K562 (cell line): Measurements from ENCODE around the gene ARL14. TPM values are rescaled to one million over a fixed set of nuclear protein-coding genes. Genes with fewer than 3 reads are reported as not detected.
A peak's percentile ranks its signal among the peaks of the same experiment; 100 is the strongest.

ENCODE experiments used
- ATAC-seq: fragments of 200-7000 bp; cut with Tn5 transposase; 3 replicates; pipeline ENCODE4 v1.9.1; 2020; ENCODE audit warnings: moderate library complexity
- BruUV-seq: library from RNA; stranded (reverse); fragments of 400-500 nt; replicated peaks from 2 replicates; lab custom pipeline; 2021; lab: Mats Ljungman, UMichigan
- CTCF ChIA-PET: fragments of 300-600 bp; formaldehyde crosslinking; extraction: SDS; loops from one replicate; lab custom pipeline; 2021; ENCODE audit warnings: low intra/inter-chr PET ratio; lab: Yijun Ruan, JAX
- POLR2A ChIA-PET: fragments of 300-600, 350-650 bp; sonication (Branson Sonifier 250); formaldehyde crosslinking; extraction: SDS; loops from one replicate; lab custom pipeline; 2021; ENCODE audit warnings: antibody characterized with exemption, inconsistent platforms; lab: Yijun Ruan, JAX
- DNase-seq, 4 experiments: peaks; one replicate each; pipeline versions ENCODE4 v3.0.0 to v3.0.0-alpha.2; 2011 to 2018; ENCODE audit warnings: low spot score in 3 of 4, mixed read lengths in 3 of 4; ENCODE audit errors: extremely low read depth in 1 of 4
- FAIRE-seq: peaks from 2 replicates; lab custom pipeline; 2011; peaks lifted over from hg19 to GRCh38; lab: Jason Lieb, UNC
- H2AFZ ChIP-seq: 2 replicates; pipeline ENCODE4 v1.6.0; 2011; ENCODE audit warnings: low read depth, low read length, control low read depth, inconsistent platforms
- H3K27ac ChIP-seq: fragments of 200-600 bp; 3 replicates; pipeline ENCODE4 v1.8.0; 2011; ENCODE audit warnings: low read depth, mild to moderate bottlenecking, control low read depth, inconsistent platforms, low read length, moderate library complexity, mixed read lengths; ENCODE audit errors: extremely low read depth
- H3K27me3 ChIP-seq, 2 experiments: fragments of 300-600 bp in 1 of 2; 2 replicates in 1 of 2; 3 replicates in 1 of 2; pipeline versions ENCODE4 v1.6.0 to v1.8.0; 2011; ENCODE audit warnings: inconsistent platforms in 2 of 2, low read length in 2 of 2, mild to moderate bottlenecking in 1 of 2, mixed read lengths in 1 of 2, moderate library complexity in 1 of 2; ENCODE audit not compliant: control insufficient read depth in 2 of 2, insufficient read depth in 2 of 2
- H3K36me3 ChIP-seq: fragments of 300-600 bp; 3 replicates; pipeline ENCODE4 v1.8.0; 2011; ENCODE audit warnings: mild to moderate bottlenecking, low read length, inconsistent platforms; ENCODE audit not compliant: control insufficient read depth, insufficient read depth
- H3K4me1 ChIP-seq, 2 experiments: fragments of 200-600 bp in 1 of 2; replicated peaks in 1 of 2; 2 replicates in 1 of 2; 3 replicates in 1 of 2; pipeline versions ENCODE4 v1.5.1 to v1.8.0; 2011; ENCODE audit warnings: inconsistent platforms in 2 of 2, low read length in 2 of 2, mild to moderate bottlenecking in 1 of 2, mixed read lengths in 1 of 2, moderate library complexity in 1 of 2; ENCODE audit not compliant: control insufficient read depth in 2 of 2, insufficient read depth in 2 of 2
- H3K4me2 ChIP-seq: 2 replicates; pipeline ENCODE4 v1.6.1; 2011; ENCODE audit warnings: low read length, control low read depth, inconsistent platforms, mixed read lengths; ENCODE audit not compliant: insufficient read depth
- H3K4me3 ChIP-seq: fragments of 200-600 bp; sonication (generic), shearing (Covaris generic); 2 replicates; pipeline ENCODE4 v1.5.1; 2016; ENCODE audit warnings: control low read depth, inconsistent platforms
- H3K79me2 ChIP-seq: fragments of 200-600 bp; 3 replicates; pipeline ENCODE4 v1.8.0; 2011; ENCODE audit warnings: low read length, inconsistent platforms; ENCODE audit not compliant: control insufficient read depth, insufficient read depth
- H3K9ac ChIP-seq, 2 experiments: 2 replicates each; pipeline versions ENCODE4 v1.6.0 to v1.6.1; 2011; ENCODE audit warnings: low read depth in 2 of 2, low read length in 2 of 2, control low read depth in 1 of 2, inconsistent platforms in 1 of 2, mild to moderate bottlenecking in 1 of 2, mixed read lengths in 1 of 2; ENCODE audit not compliant: insufficient read depth in 1 of 2
- H3K9me1 ChIP-seq: one replicate; pipeline ENCODE4 v1.6.0; 2011; ENCODE audit warnings: inconsistent platforms, mild to moderate bottlenecking, low read length, moderate library complexity; ENCODE audit not compliant: control insufficient read depth, insufficient read depth
- H3K9me3 ChIP-seq: replicated peaks from 2 replicates; pipeline ENCODE4 v1.5.1; 2011; ENCODE audit warnings: low read depth, low read length, inconsistent platforms; ENCODE audit not compliant: control insufficient read depth, insufficient read depth
- H4K20me1 ChIP-seq: replicated peaks from 2 replicates; pipeline ENCODE4 v1.6.1; 2011; ENCODE audit warnings: low read length, inconsistent platforms, mixed read lengths; ENCODE audit not compliant: control insufficient read depth, insufficient read depth
- DPF2 ChIP-seq: fragments of 450-650 bp; IDR thresholded peaks from 2 replicates; pipeline ENCODE4 v1.6.1; 2016
- ELK3 ChIP-seq: fragments of 450-650 bp; formaldehyde crosslinking; IDR thresholded peaks from 2 replicates; pipeline ENCODE4 v1.4.0; 2020; ENCODE audit warnings: mild to moderate bottlenecking
- HMBOX1 ChIP-seq: sonication (generic); IDR thresholded peaks from 2 replicates; pipeline ENCODE4 v1.6.1; 2016
- MIER1 ChIP-seq: fragments of 450-650 bp; IDR thresholded peaks from 2 replicates; pipeline ENCODE4 v1.6.1; 2016; ENCODE audit warnings: antibody characterized with exemption, mild to moderate bottlenecking, low read depth
- NR2C2 ChIP-seq, 2 experiments: fragments of 200-800 bp in 1 of 2; sonication (Bioruptor generic) in 1 of 2; sonication (generic) in 1 of 2; formaldehyde crosslinking in 1 of 2; IDR thresholded peaks; 2 replicates each; pipeline versions ENCODE4 v1.6.1 to v1.8.0; 2016 to 2022; ENCODE audit warnings: mild to moderate bottlenecking in 1 of 2, missing compliant biosample characterization in 1 of 2, missing genetic modification characterization in 1 of 2, missing genetic modification reagents in 1 of 2
- POLR3G ChIP-seq: IDR thresholded peaks from 2 replicates; pipeline ENCODE4 v1.6.1; 2011; ENCODE audit not compliant: insufficient read length, insufficient replicate concordance; ENCODE audit errors: extremely low read depth
- PURB ChIP-seq: sonication (generic); formaldehyde crosslinking; IDR thresholded peaks from 2 replicates; pipeline ENCODE4 v1.9.0; 2021; ENCODE audit warnings: low read depth, mild to moderate bottlenecking, missing genetic modification reagents
- USF1 ChIP-seq: sonication (generic); formaldehyde crosslinking; IDR thresholded peaks from 2 replicates; pipeline ENCODE4 v1.9.0; 2022; ENCODE audit warnings: mild to moderate bottlenecking, missing genetic modification reagents
- ZFX ChIP-seq: sonication (generic); formaldehyde crosslinking; IDR thresholded peaks from 2 replicates; pipeline ENCODE4 v1.8.0; 2022; ENCODE audit warnings: mild to moderate bottlenecking, missing genetic modification reagents, moderate library complexity
- ZNF253 ChIP-seq: fragments of 250-450 bp; sonication (Bioruptor Pico); conservative IDR thresholded peaks from 2 replicates; pipeline ENCODE4 v1.6.1; 2021; ENCODE audit warnings: mild to moderate bottlenecking
- ZNF395 ChIP-seq: fragments of 200-800 bp; sonication (Bioruptor generic); IDR thresholded peaks from 2 replicates; pipeline ENCODE4 v1.6.1; 2017; ENCODE audit warnings: missing genetic modification characterization, missing compliant biosample characterization
- ZNF511 ChIP-seq: sonication (generic); formaldehyde crosslinking; IDR thresholded peaks from 2 replicates; pipeline ENCODE4 v1.8.0; 2022; ENCODE audit warnings: mild to moderate bottlenecking, missing genetic modification reagents
- WGBS: fragments of 100-300 bp; shearing (Covaris generic); methylation state at CpG from one replicate; pipeline ENCODE4 v1.1.6; 2016; ENCODE audit warnings: low coverage, mixed read lengths; ENCODE audit not compliant: insufficient coverage; ENCODE audit errors: missing lambda C conversion rate; 5-methylcytosine and 5-hydroxymethylcytosine counted together
- in situ Hi-C: fragments of 300-500 bp; cut with MboI; formaldehyde crosslinking; loops from 4 replicates; pipeline ENCODE4 v1.15.0; 2018; ENCODE audit warnings: inconsistent platforms, mixed read lengths
- intact Hi-C: fragments of 100-400 bp; cut with micrococcal nuclease; formaldehyde crosslinking; loops from 2 replicates; pipeline ENCODE4 v1.14.2; 2022
- polyA plus RNA-seq, 8 experiments: library from polyadenylated mRNA; depleted of rRNA in 4 of 8; stranded (reverse) in 5 of 8; unstranded in 3 of 8; fragments of >200 nt; fragmentation: Nextera tagmentation in 2 of 8; fragmentation: Illumina TruSeq in 1 of 8; extraction: Ambion mirVana in 2 of 8; extraction: Trizol in 1 of 8; gene quantifications; 2 replicates each; pipeline versions ENCODE4 v1.2.1 to v1.2.3, GENCODE V29; 2011 to 2014; ENCODE audit warnings: inconsistent platforms in 1 of 8, missing spikeins in 1 of 8
- total RNA-seq, 7 experiments: library from RNA; depleted of rRNA in 6 of 7; stranded (reverse); fragments of >200 nt in 6 of 7; fragmentation: Illumina TruSeq in 2 of 7; extraction: Trizol in 2 of 7; gene quantifications; 2 replicates each; pipeline versions ENCODE4 v1.2.1 to v1.2.3, GENCODE V29; 2011 to 2021; ENCODE audit warnings: low replicate concordance in 1 of 7

The ARL14 gene
- total and polyA plus RNA-seq, 9 of the 15 experiments (the other 6 are each of a cell fraction or from before 2014, with no cell fraction given) = not detected

GRCh38 chr3:160665784-160666526, 11.0 kb upstream of the ARL14 start:
- Histone ChIP-seq H3K4me3 (no peak overlapping the region), H3K9ac (no peak overlapping the region), H3K4me1 (no peaks in the 10 kb centered on the region), H3K9me1 (no peaks in the 10 kb centered on the region), H4K20me1 (no peaks in the 10 kb centered on the region), H3K27ac (no peak overlapping the region), H2AFZ (no peak overlapping the region), H3K9me3 (no peaks in the 10 kb centered on the region), H3K27me3 (no peaks in the 10 kb centered on the region; a peak in 2 of 5 replicates), H3K36me3 (no peaks in the 10 kb centered on the region), H3K79me2 (no peaks in the 10 kb centered on the region), H3K4me2 (no peak overlapping the region)
- DNase-seq (no peak), ATAC-seq (no peak), FAIRE-seq (no peak)
- intact Hi-C loops = no loop called here
- TF ChIP-seq DPF2 (no peak), ZFX (CRISPR knock-in tag) (no peak), ZNF511 (CRISPR knock-in tag) (no peak), ZNF253 (CRISPR knock-in tag) (no peak), NR2C2 (CRISPR knock-in tag; IDR thresholded peaks at IDR 0.05) (no peak), NR2C2 (tag; IDR thresholded peaks at IDR 0.05) (peak; percentile 29; the same call in 1 of the 2 replicates), USF1 (CRISPR knock-in tag) (no peak), PURB (CRISPR knock-in tag) (no peak), MIER1 (no peak), ELK3 (CRISPR knock-in tag) (no peak), HMBOX1 (0 out of 2 replicates have a peak, but pooled peaks have one; percentile 22), POLR3G (no peak), ZNF395 (CRISPR knock-in tag) (no peak)
- ChIA-PET CTCF (no interaction called here), POLR2A (no interaction called here)
- no TSS peak for BruUV-seq
- WGBS = 2% methylated on average over 4 of the region's 4 CpGs
- in situ Hi-C loops = no loop called here
